Lung (tissue), 12 donors: Measurements from ENCODE around the gene SLC16A13. TPM values are rescaled to one million over a fixed set of nuclear protein-coding genes. Genes with fewer than 3 reads are reported as not detected.

Source experiments
- ATAC-seq: fragments of 200-7000 bp; cut with Tn5 transposase; one replicate; pipeline ENCODE4 v1.9.1; 2020; ENCODE audit warnings: moderate number of reproducible peaks; ENCODE audit not compliant: insufficient read depth, low FRiP score
- DNase-seq, 3 donors: peaks; one replicate each; pipeline ENCODE4 v3.0.0-alpha.2; 2013 to 2017
- H3K27ac ChIP-seq, 2 donors: one replicate each; pipeline ENCODE4 v1.5.1; 2013; ENCODE audit warnings: mild to moderate bottlenecking in 2 of 2, moderate library complexity in 2 of 2, control low read depth in 1 of 2, inconsistent platforms in 1 of 2, low read depth in 1 of 2, low read length in 1 of 2
- H3K27me3 ChIP-seq, 3 donors: one replicate each; pipeline ENCODE4 v1.5.1; 2013; ENCODE audit warnings: low read length in 2 of 3; ENCODE audit not compliant: control insufficient read depth in 3 of 3, insufficient read depth in 3 of 3
- H3K36me3 ChIP-seq, 4 donors: one replicate each; pipeline ENCODE4 v1.5.1; 2013; ENCODE audit warnings: low read length in 4 of 4, mild to moderate bottlenecking in 1 of 4, moderate library complexity in 1 of 4; ENCODE audit not compliant: control insufficient read depth in 4 of 4, insufficient read depth in 4 of 4
- H3K4me1 ChIP-seq, 5 donors: one replicate each; pipeline ENCODE4 v1.5.1; 2013; ENCODE audit warnings: low read length in 5 of 5, mild to moderate bottlenecking in 2 of 5, moderate library complexity in 1 of 5; ENCODE audit not compliant: control insufficient read depth in 5 of 5, insufficient read depth in 5 of 5
- H3K4me3 ChIP-seq: one replicate; pipeline ENCODE4 v1.5.1; 2013; ENCODE audit warnings: mild to moderate bottlenecking, control low read depth, moderate library complexity
- H3K9ac ChIP-seq, 2 donors: one replicate each; pipeline ENCODE4 v1.5.1; 2013; ENCODE audit warnings: low read length in 2 of 2, control low read depth in 1 of 2; ENCODE audit not compliant: insufficient read depth in 1 of 2
- H3K9me3 ChIP-seq, 4 donors: one replicate each; pipeline ENCODE4 v1.5.1; 2013; ENCODE audit warnings: low read length in 3 of 4, mild to moderate bottlenecking in 1 of 4, moderate library complexity in 1 of 4; ENCODE audit not compliant: control insufficient read depth in 4 of 4, insufficient read depth in 3 of 4
- WGBS, 2 donors: extraction: QIAGEN DNeasy Blood & Tissue Kit; methylation state at CpG; one replicate each; pipeline ENCODE4 v1.1.7; 2013; 5-methylcytosine and 5-hydroxymethylcytosine counted together
- polyA plus RNA-seq, 2 donors: library from polyadenylated mRNA; stranded (reverse); fragments of 200-250 nt; gene quantifications; one replicate each; pipeline ENCODE4 v1.2.1, GENCODE V29; 2013
- total RNA-seq, 2 donors: library from RNA; depleted of rRNA in 1 of 2; stranded (reverse); fragments of >200 nt in 1 of 2; gene quantifications; one replicate each; pipeline ENCODE4 v1.2.1, GENCODE V29; 2014 to 2021
- TF ChIP-seq, protein P1 (sequence below): IDR thresholded peaks from 2 replicates; pipeline ENCODE4 v1.5.1; 2012; ENCODE audit warnings: mild to moderate bottlenecking; ENCODE audit errors: control extremely low read depth, extremely low read depth
- donor health status: control.
- donor health status: control.
- donor health status: Bipolar disorder and iron deficiency.
- donor health status: healthy.
- donor health status: DM: yes; HTN: yes; CAD: no.

The SLC16A13 gene
- total and polyA plus RNA-seq, 4 donors, result 1.3 to 23.6 (median 6.3) TPM

GRCh38 chr17:7025245-7025644 is 10.6 kb upstream of the SLC16A13 start:
- Histone ChIP-seq H3K27ac (peak overlapping the region in 1 of 2 donors; percentile 20), H3K4me3 (peak overlapping the region; percentile 51), H3K9me3 (no peaks in the 10 kb centered on the region), H3K9ac (no peak overlapping the region), H3K36me3 (peaks cover 0 to 6% (median 0%) of the 10 kb centered on the region in 4 donors), H3K27me3 (peaks cover 0 to 18% (median 17%) of the 10 kb centered on the region in 3 donors), H3K4me1 (peaks cover 0 to 24% (median 6%) of the 10 kb centered on the region in 5 donors)
- WGBS, 2 donors, result 76 to 89% methylated on average over 1 of the region's 1 CpG
- TF ChIP-seq, protein P1, sequence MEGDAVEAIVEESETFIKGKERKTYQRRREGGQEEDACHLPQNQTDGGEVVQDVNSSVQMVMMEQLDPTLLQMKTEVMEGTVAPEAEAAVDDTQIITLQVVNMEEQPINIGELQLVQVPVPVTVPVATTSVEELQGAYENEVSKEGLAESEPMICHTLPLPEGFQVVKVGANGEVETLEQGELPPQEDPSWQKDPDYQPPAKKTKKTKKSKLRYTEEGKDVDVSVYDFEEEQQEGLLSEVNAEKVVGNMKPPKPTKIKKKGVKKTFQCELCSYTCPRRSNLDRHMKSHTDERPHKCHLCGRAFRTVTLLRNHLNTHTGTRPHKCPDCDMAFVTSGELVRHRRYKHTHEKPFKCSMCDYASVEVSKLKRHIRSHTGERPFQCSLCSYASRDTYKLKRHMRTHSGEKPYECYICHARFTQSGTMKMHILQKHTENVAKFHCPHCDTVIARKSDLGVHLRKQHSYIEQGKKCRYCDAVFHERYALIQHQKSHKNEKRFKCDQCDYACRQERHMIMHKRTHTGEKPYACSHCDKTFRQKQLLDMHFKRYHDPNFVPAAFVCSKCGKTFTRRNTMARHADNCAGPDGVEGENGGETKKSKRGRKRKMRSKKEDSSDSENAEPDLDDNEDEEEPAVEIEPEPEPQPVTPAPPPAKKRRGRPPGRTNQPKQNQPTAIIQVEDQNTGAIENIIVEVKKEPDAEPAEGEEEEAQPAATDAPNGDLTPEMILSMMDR, result no peak
- no peak for ATAC-seq
- no peak for DNase-seq

GRCh38 chr17:7026471-7027115 is 9.2 kb upstream of the SLC16A13 start:
- TF ChIP-seq, protein P1, result no peak
- H3K4me1 ChIP-seq, result peaks cover 0 to 13% (median 6%) of the 10 kb centered on the region in 5 donors
- no peaks in the 10 kb centered on the region for H3K9me3 ChIP-seq
- peak overlapping the region in 1 of 2 donors; percentile 55 for H3K27ac ChIP-seq
- H3K27me3 ChIP-seq, result peaks cover 0 to 18% (median 15%) of the 10 kb centered on the region in 3 donors
- peaks cover 0 to 6% (median 0%) of the 10 kb centered on the region in 4 donors for H3K36me3 ChIP-seq
- no peak overlapping the region for H3K4me3 ChIP-seq
- H3K9ac ChIP-seq, result no peak overlapping the region
- ATAC-seq, result no peak
- DNase-seq, result no peak
- 81 to 86% methylated on average over 29 of the region's 29 CpGs for WGBS, 2 donors

DNA sequence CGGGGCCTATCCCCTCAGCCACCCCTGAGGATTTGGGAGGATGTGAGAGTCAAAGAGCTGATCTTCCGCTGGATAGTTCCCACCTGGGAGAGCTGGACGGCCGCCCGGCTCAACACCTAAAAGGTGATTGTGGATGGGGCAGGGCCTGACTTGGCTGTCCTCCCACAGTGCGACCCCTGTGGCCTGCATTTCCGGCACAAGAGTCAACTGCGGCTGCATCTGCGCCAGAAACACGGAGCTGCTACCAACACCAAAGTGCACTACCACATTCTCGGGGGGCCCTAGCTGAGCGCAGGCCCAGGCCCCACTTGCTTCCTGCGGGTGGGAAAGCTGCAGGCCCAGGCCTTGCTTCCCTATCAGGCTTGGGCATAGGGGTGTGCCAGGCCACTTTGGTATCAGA is 8.5 kb upstream of the SLC16A13 start:
- Histone ChIP-seq H3K4me1 (peaks cover 0 to 10% (median 6%) of the 10 kb centered on the region in 5 donors), H3K4me3 (no peak overlapping the region)
- WGBS, 2 donors, result 69 to 82% methylated on average over 13 of the region's 13 CpGs

More for the DNA sequence above, 8.5 kb upstream of the SLC16A13 start:
- no peak for DNase-seq
- Histone ChIP-seq H3K9ac (no peak overlapping the region), H3K27ac (no peak overlapping the region), H3K36me3 (peaks cover 0 to 6% (median 0%) of the 10 kb centered on the region in 4 donors), H3K9me3 (no peaks in the 10 kb centered on the region), H3K27me3 (peaks cover 0 to 12% (median 12%) of the 10 kb centered on the region in 3 donors)
- TF ChIP-seq, protein P1, result no peak
- ATAC-seq, result no peak
